ENCODE measurements around the gene SLC35D2.
"Not testable (repeated sequence)": the region's sequence is repeated elsewhere in the genome, so short reads cannot be mapped to it uniquely, and the experiment has no call there.

Gene SLC35D2

GRCh38 chr9:96360976-96361375, 22.5 kb downstream of the SLC35D2 start:
- DNase-seq (ENCODE audit: low read depth), result no peak
- H3K4me3 ChIP-seq (ENCODE audit: control insufficient read depth, low read depth, low read length), result no peak overlapping the region
- TF ChIP-seq, protein P1, sequence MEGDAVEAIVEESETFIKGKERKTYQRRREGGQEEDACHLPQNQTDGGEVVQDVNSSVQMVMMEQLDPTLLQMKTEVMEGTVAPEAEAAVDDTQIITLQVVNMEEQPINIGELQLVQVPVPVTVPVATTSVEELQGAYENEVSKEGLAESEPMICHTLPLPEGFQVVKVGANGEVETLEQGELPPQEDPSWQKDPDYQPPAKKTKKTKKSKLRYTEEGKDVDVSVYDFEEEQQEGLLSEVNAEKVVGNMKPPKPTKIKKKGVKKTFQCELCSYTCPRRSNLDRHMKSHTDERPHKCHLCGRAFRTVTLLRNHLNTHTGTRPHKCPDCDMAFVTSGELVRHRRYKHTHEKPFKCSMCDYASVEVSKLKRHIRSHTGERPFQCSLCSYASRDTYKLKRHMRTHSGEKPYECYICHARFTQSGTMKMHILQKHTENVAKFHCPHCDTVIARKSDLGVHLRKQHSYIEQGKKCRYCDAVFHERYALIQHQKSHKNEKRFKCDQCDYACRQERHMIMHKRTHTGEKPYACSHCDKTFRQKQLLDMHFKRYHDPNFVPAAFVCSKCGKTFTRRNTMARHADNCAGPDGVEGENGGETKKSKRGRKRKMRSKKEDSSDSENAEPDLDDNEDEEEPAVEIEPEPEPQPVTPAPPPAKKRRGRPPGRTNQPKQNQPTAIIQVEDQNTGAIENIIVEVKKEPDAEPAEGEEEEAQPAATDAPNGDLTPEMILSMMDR (conservative IDR thresholded peaks at IDR 0.05; ENCODE audit: control insufficient read depth, insufficient read depth, low read depth, low read length), result no peak

- not testable (repeated sequence) for DNase-seq (ENCODE audit: low read depth); H3K4me3 ChIP-seq (ENCODE audit: control insufficient read depth, low read depth, low read length)
Measured at GRCh38 chr9:96360523-96360922, 23.0 kb downstream of the SLC35D2 start.

GRCh38 chr9:96350866-96351265, 32.6 kb downstream of the SLC35D2 start:
- TF ChIP-seq, protein P1 (conservative IDR thresholded peaks at IDR 0.05; ENCODE audit: control insufficient read depth, insufficient read depth, low read depth, low read length), result no peak
- no peak for DNase-seq (ENCODE audit: low read depth)
- no peak overlapping the region for H3K4me3 ChIP-seq (ENCODE audit: control insufficient read depth, low read depth, low read length)

GRCh38 chr9:96348261-96348660, 35.2 kb downstream of the SLC35D2 start:
- no peak for DNase-seq (ENCODE audit: low read depth)
- TF ChIP-seq, protein P1 (conservative IDR thresholded peaks at IDR 0.05; ENCODE audit: control insufficient read depth, insufficient read depth, low read depth, low read length), result no peak
- no peak overlapping the region for H3K4me3 ChIP-seq (ENCODE audit: control insufficient read depth, low read depth, low read length)

- DNase-seq (ENCODE audit: low read depth), result no peak
- TF ChIP-seq, protein P1 (conservative IDR thresholded peaks at IDR 0.05; ENCODE audit: control insufficient read depth, insufficient read depth, low read depth, low read length), result no peak
- H3K4me3 ChIP-seq (ENCODE audit: control insufficient read depth, low read depth, low read length), result no peak overlapping the region
Measured at GRCh38 chr9:96345551-96345950, 38.0 kb downstream of the SLC35D2 start.

GRCh38 chr9:96344458-96345180, 38.9 kb downstream of the SLC35D2 start:
- TF ChIP-seq, protein P1 (conservative IDR thresholded peaks at IDR 0.05; ENCODE audit: control insufficient read depth, insufficient read depth, low read depth, low read length), result no peak
- H3K4me3 ChIP-seq (ENCODE audit: control insufficient read depth, low read depth, low read length), result no peak overlapping the region
- DNase-seq (ENCODE audit: low read depth), result peak; percentile 98

- no peak overlapping the region for H3K4me3 ChIP-seq (ENCODE audit: control insufficient read depth, low read depth, low read length)
- TF ChIP-seq, protein P1 (conservative IDR thresholded peaks at IDR 0.05; ENCODE audit: control insufficient read depth, insufficient read depth, low read depth, low read length), result no peak
- DNase-seq (ENCODE audit: low read depth), result no peak
Measured at GRCh38 chr9:96343515-96344360, 39.8 kb downstream of the SLC35D2 start.
